CD14-positive monocyte (primary cell): ENCODE measurements around the gene AKT1. TPM values are rescaled to one million over a fixed set of nuclear protein-coding genes. Genes with fewer than 3 reads are reported as not detected.

Experiments
- DNase-seq, 3 donors: peaks; one replicate each; pipeline ENCODE4 v3.0.0-alpha.2; 2011 to 2022
- H2AFZ ChIP-seq: 2 replicates; pipeline ENCODE4 v1.6.0; 2012; ENCODE audit warnings: mild to moderate bottlenecking, low read depth, low read length, inconsistent platforms; ENCODE audit not compliant: insufficient read depth, poor library complexity, severe bottlenecking
- H3K27ac ChIP-seq, 2 donors: 1 replicate in 1 of 2; 2 replicates in 1 of 2; pipeline ENCODE4 v1.5.1; 2012 to 2013; ENCODE audit warnings: low read length in 2 of 2, control low read depth in 1 of 2, inconsistent platforms in 1 of 2, low read depth in 1 of 2, mild to moderate bottlenecking in 1 of 2
- H3K27me3 ChIP-seq, 2 donors: one replicate each; pipeline versions ENCODE4 v1.6.0 to v1.6.1; 2011 to 2013; ENCODE audit warnings: low read length in 2 of 2; ENCODE audit not compliant: control insufficient read depth in 2 of 2, insufficient read depth in 2 of 2
- H3K36me3 ChIP-seq, 2 donors: replicated peaks in 1 of 2; 1 replicate in 1 of 2; 2 replicates in 1 of 2; pipeline versions ENCODE4 v1.5.1 to v1.6.1; 2012 to 2013; ENCODE audit warnings: low read length in 2 of 2, control low read depth in 1 of 2, inconsistent platforms in 1 of 2, mild to moderate bottlenecking in 1 of 2; ENCODE audit not compliant: insufficient read depth in 2 of 2, control insufficient read depth in 1 of 2
- H3K4me1 ChIP-seq, 2 donors: 1 replicate in 1 of 2; 2 replicates in 1 of 2; pipeline versions ENCODE4 v1.5.1 to v1.6.1; 2012 to 2013; ENCODE audit warnings: low read length in 2 of 2, control low read depth in 1 of 2, inconsistent platforms in 1 of 2, mild to moderate bottlenecking in 1 of 2, moderate library complexity in 1 of 2; ENCODE audit not compliant: insufficient read depth in 2 of 2, control insufficient read depth in 1 of 2
- H3K4me2 ChIP-seq: replicated peaks from 2 replicates; pipeline ENCODE3; 2012; ENCODE audit warnings: low read length, moderate library complexity, mild to moderate bottlenecking; ENCODE audit not compliant: poor library complexity, severe bottlenecking; ENCODE audit errors: extremely low read depth
- H3K4me3 ChIP-seq, 3 experiments: fragments of 200-600 bp in 1 of 3; sonication (generic) in 1 of 3; replicated peaks in 1 of 3; 1 replicate in 2 of 3; 2 replicates in 1 of 3; pipeline ENCODE4 v1.5.1; 2011 to 2013; ENCODE audit warnings: low read length in 3 of 3, mild to moderate bottlenecking in 3 of 3, control low read depth in 2 of 3, low read depth in 2 of 3, inconsistent platforms in 1 of 3, moderate library complexity in 1 of 3
- H3K79me2 ChIP-seq: 2 replicates; pipeline ENCODE4 v1.6.0; 2012; ENCODE audit warnings: mild to moderate bottlenecking, control low read depth, inconsistent platforms, low read length, moderate library complexity; ENCODE audit not compliant: insufficient read depth
- H3K9ac ChIP-seq: 2 replicates; pipeline ENCODE4 v1.6.0; 2017; ENCODE audit warnings: low read length, mild to moderate bottlenecking; ENCODE audit not compliant: insufficient read depth, poor library complexity, severe bottlenecking
- H3K9me3 ChIP-seq, 2 donors: replicated peaks in 1 of 2; 1 replicate in 1 of 2; 2 replicates in 1 of 2; pipeline versions ENCODE4 v1.5.1 to v1.6.1; 2012 to 2013; ENCODE audit warnings: low read length in 2 of 2, control low read depth in 1 of 2; ENCODE audit not compliant: control insufficient read depth in 1 of 2, insufficient read depth in 1 of 2
- H4K20me1 ChIP-seq: 2 replicates; pipeline ENCODE4 v1.6.0; 2012; ENCODE audit warnings: mild to moderate bottlenecking, low read length, control low read depth, moderate library complexity; ENCODE audit not compliant: insufficient read depth
- H3K27ac Mint-ChIP-seq, 7 donors: one replicate each; pipeline ENCODE4 v1.8.0; 2020; ENCODE audit warnings: mild to moderate bottlenecking in 7 of 7, mixed read lengths in 7 of 7, moderate library complexity in 6 of 7, inconsistent platforms in 2 of 7
- H3K27me3 Mint-ChIP-seq, 3 donors: one replicate each; pipeline ENCODE4 v1.8.0; 2021 to 2022; ENCODE audit warnings: low read depth in 3 of 3, mild to moderate bottlenecking in 3 of 3, mixed read lengths in 3 of 3, moderate library complexity in 3 of 3, inconsistent platforms in 1 of 3
- H3K36me3 Mint-ChIP-seq, 2 donors: one replicate each; pipeline ENCODE4 v1.8.0; 2020; ENCODE audit warnings: mixed read lengths in 2 of 2, inconsistent platforms in 1 of 2, mild to moderate bottlenecking in 1 of 2
- H3K4me1 Mint-ChIP-seq: one replicate; pipeline ENCODE4 v1.8.0; 2020; ENCODE audit warnings: mild to moderate bottlenecking, mixed read lengths
- H3K4me3 Mint-ChIP-seq, 2 donors: one replicate each; pipeline ENCODE4 v1.8.0; 2020; ENCODE audit warnings: mild to moderate bottlenecking in 2 of 2, mixed read lengths in 2 of 2, moderate library complexity in 1 of 2
- H3K9me3 Mint-ChIP-seq, 7 donors: one replicate each; pipeline ENCODE4 v1.8.0; 2020 to 2022; ENCODE audit warnings: mixed read lengths in 7 of 7, mild to moderate bottlenecking in 6 of 7, moderate library complexity in 6 of 7, inconsistent platforms in 2 of 7
- WGBS: methylation state at CpG from one replicate; pipeline ENCODE4 v1.1.5; 2013; ENCODE audit warnings: missing lambda C conversion rate; ENCODE audit not compliant: insufficient coverage; 5-methylcytosine and 5-hydroxymethylcytosine counted together
- intact Hi-C, 2 donors: fragments of 100-400 bp; cut with micrococcal nuclease; formaldehyde crosslinking; loops; one replicate each; pipeline versions ENCODE4 v1.15.0 to v1.15.1; 2023
- polyA plus RNA-seq, 3 donors: library from polyadenylated mRNA; depleted of rRNA in 1 of 3; unstranded in 2 of 3; stranded (reverse) in 1 of 3; fragments of 300-500 nt in 2 of 3; fragments of >200 nt in 1 of 3; fragmentation: Illumina TruSeq in 2 of 3; gene quantifications; 1 replicate in 2 of 3; 2 replicates in 1 of 3; pipeline ENCODE4 v1.2.3, GENCODE V29; 2012 to 2021
- TF ChIP-seq, protein P1 (sequence below): fragments of 200-600 bp; IDR thresholded peaks from one replicate; pipeline ENCODE4 v1.8.0; 2022; ENCODE audit warnings: antibody characterized with exemption, mild to moderate bottlenecking

The AKT1 gene
- polyA plus RNA-seq, 3 donors: 7.2 to 180 (median 26.4) TPM

DNA sequence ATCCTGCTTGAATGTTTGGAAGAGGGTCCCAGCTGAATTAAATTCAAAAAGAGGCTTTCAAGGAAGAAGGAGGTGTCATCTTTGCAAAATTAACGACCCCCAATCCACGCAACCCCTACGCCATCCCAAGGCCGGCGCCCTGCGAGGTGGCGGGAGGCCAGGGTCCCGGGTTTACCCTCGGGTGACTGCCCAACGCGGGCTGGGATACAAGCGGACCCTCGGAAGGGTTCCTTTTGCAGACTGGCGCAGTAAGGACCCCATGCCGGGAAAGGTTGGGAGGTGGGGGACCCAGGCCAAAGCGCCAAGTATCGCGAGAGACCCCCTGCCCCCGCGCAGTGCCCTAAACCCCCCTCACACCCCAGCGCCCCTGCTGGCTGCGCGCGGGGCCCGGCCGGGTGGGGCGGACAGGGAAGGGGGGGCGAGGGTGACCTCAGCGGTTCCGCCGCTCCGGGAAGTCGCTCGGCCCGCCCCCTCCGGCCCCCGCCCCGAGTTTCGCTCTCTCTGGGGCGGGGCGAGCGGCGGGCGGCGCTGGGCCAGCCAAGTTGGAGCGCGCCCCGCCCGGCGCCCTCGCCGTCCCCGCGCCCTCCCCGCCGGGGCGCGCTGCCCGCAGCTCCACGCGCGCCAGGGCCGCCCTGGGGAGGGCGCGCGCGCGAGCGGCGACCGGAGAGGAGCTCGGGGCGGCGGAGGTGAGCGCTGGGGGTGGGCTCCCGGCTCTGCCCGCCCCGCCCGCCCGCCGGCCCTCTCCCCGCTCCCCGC, 4.6 kb upstream of the AKT1 start:
- H3K27me3 ChIP-seq: peaks cover 0 to 34% of the 10 kb centered on the region in 2 donors
- H3K79me2 ChIP-seq: no peaks in the 10 kb centered on the region
- no peaks in the 10 kb centered on the region for H3K9me3 ChIP-seq
- intact Hi-C loops: no loop called here
- peak; percentile 69 to 74 (median 73) for DNase-seq
- peak overlapping the region; percentile 36 for H3K9ac ChIP-seq
- peak overlapping the region; percentile 80 for H2AFZ ChIP-seq
- H3K27ac ChIP-seq: no peak overlapping the region
- peak overlapping the region; percentile 64 to 73 for H3K4me3 Mint-ChIP-seq
- TF ChIP-seq, protein P1, sequence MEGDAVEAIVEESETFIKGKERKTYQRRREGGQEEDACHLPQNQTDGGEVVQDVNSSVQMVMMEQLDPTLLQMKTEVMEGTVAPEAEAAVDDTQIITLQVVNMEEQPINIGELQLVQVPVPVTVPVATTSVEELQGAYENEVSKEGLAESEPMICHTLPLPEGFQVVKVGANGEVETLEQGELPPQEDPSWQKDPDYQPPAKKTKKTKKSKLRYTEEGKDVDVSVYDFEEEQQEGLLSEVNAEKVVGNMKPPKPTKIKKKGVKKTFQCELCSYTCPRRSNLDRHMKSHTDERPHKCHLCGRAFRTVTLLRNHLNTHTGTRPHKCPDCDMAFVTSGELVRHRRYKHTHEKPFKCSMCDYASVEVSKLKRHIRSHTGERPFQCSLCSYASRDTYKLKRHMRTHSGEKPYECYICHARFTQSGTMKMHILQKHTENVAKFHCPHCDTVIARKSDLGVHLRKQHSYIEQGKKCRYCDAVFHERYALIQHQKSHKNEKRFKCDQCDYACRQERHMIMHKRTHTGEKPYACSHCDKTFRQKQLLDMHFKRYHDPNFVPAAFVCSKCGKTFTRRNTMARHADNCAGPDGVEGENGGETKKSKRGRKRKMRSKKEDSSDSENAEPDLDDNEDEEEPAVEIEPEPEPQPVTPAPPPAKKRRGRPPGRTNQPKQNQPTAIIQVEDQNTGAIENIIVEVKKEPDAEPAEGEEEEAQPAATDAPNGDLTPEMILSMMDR: peak; percentile 36
- H3K4me1 Mint-ChIP-seq: peaks cover 30% of the 10 kb centered on the region
- H3K36me3 ChIP-seq: no peaks in the 10 kb centered on the region
- H4K20me1 ChIP-seq: no peaks in the 10 kb centered on the region
- no peaks in the 10 kb centered on the region for H3K9me3 Mint-ChIP-seq
- H3K36me3 Mint-ChIP-seq: peaks cover 0 to 4% of the 10 kb centered on the region in 2 donors
- peaks cover 21 to 58% (median 33%) of the 10 kb centered on the region in 3 donors for H3K27me3 Mint-ChIP-seq
- peaks cover 25 to 31% of the 10 kb centered on the region in 2 donors for H3K4me1 ChIP-seq
- peak overlapping the region in 3 of 7 donors; percentile 28 to 76 (median 70) for H3K27ac Mint-ChIP-seq
- H3K4me3 ChIP-seq: peak overlapping the region; percentile 29 to 77 (median 50)
- 4% methylated on average over 65 of the region's 83 CpGs for WGBS
- H3K4me2 ChIP-seq: peak overlapping the region; percentile 89

DNA sequence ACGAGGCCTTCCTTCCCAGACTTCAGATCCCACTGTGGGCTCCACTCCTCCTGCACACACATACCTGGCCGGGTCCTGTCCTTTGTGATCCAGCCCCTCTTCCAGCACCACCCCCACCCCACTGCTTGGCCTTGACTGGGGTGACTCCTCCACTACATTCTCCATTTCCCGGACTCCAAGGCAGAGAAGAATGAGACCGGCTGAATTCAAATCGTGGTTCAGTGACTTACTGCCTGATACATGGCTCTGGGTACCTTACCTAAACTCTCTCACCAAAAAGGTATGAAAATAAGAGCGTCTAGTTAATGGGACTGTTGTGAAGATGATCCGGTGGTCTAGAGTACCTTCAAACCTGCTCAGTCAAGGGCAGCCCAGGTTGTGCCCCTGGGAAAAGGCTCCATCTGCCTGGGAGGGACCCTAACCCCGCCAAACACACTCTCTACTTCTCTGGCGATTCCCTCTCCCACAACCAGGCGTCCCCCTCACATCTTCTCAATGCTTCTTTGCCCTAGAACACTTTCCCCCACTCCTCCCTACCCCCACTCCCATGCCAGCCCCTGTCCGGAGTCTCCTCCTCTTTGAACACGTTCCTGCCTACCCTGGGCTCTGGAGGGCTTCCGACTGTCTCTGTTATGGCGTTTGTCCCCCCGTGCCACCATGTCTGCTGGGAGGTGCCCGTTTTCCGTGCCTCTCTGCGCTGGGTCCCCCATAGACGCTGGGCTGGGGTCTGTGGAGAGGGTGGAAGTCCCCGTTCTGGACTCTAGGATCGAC, 3.9 kb upstream of the AKT1 start:
- Histone ChIP-seq H3K4me2 (peak overlapping the region; percentile 85), H3K36me3 (no peaks in the 10 kb centered on the region), H3K27ac (no peak overlapping the region), H3K4me3 (peak overlapping the region; percentile 29 to 77 (median 50)), H3K9me3 (no peaks in the 10 kb centered on the region), H3K4me1 (peaks cover 29 to 35% of the 10 kb centered on the region in 2 donors), H4K20me1 (peaks cover 4% of the 10 kb centered on the region), H3K9ac (no peak overlapping the region), H2AFZ (peak overlapping the region; percentile 80), H3K79me2 (peaks cover 6% of the 10 kb centered on the region), H3K27me3 (peaks cover 0 to 34% of the 10 kb centered on the region in 2 donors)
- Mint-ChIP-seq H3K27ac (peak overlapping the region in 4 of 7 donors; percentile 28 to 76 (median 50)), H3K27me3 (peaks cover 21 to 58% (median 33%) of the 10 kb centered on the region in 3 donors), H3K4me1 (peaks cover 32% of the 10 kb centered on the region), H3K9me3 (peaks cover 0 to 1% (median 0%) of the 10 kb centered on the region in 7 donors), H3K36me3 (peaks cover 0 to 4% of the 10 kb centered on the region in 2 donors), H3K4me3 (peak overlapping the region; percentile 64 to 73)
- WGBS: 35% methylated on average over 11 of the region's 21 CpGs
- intact Hi-C loops: loop anchor here in 1 of 2 donors (5.0 to 10.0 kb wide), 2 partner anchors 77 to 185 kb away; partner anchors contain the start of genes ADSS1 and CLBA1
- TF ChIP-seq, protein P1: no peak
- no peak for DNase-seq
